SW480 (cell line): ENCODE data around the gene PARP8.
"Not testable (repeated sequence)": the region's sequence is repeated elsewhere in the genome, so short reads cannot be mapped to it uniquely, and the experiment has no call there.

Source experiments
- DNase-seq: peaks from one replicate; pipeline ENCODE4 v3.0.0-alpha.2; 2016; ENCODE audit warnings: low spot score

Gene PARP8

GRCh38 chr5:50774446-50775175 lies 108.2 kb downstream of the PARP8 start:
- not testable (repeated sequence) for DNase-seq

- DNase-seq: no peak
These were observed 119.6 kb downstream of the PARP8 start for GRCh38 chr5:50786073-50786472.

GRCh38 chr5:50791813-50792212 lies 125.4 kb downstream of the PARP8 start:
- DNase-seq: no peak

- no peak for DNase-seq
These were observed 126.4 kb downstream of the PARP8 start for GRCh38 chr5:50792843-50793242.

- no peak for DNase-seq
These were observed 128.4 kb downstream of the PARP8 start for GRCh38 chr5:50794812-50795211.

- no peak for DNase-seq
These were observed 131.6 kb downstream of the PARP8 start for GRCh38 chr5:50798002-50798401.

GRCh38 chr5:50799596-50799995 lies 133.2 kb downstream of the PARP8 start:
- DNase-seq: no peak

- DNase-seq: no peak
These were observed 134.0 kb downstream of the PARP8 start for GRCh38 chr5:50800410-50800809.

GRCh38 chr5:50807661-50808060 lies 141.2 kb downstream of the PARP8 start:
- DNase-seq: no peak

GRCh38 chr5:50808406-50808805 lies 142.0 kb downstream of the PARP8 start:
- no peak for DNase-seq

GRCh38 chr5:50811746-50812145 lies 145.3 kb downstream of the PARP8 start:
- DNase-seq: not testable (repeated sequence)

GRCh38 chr5:50813691-50814090 lies 147.3 kb downstream of the PARP8 start:
- DNase-seq: no peak

- DNase-seq: no peak
These were observed 148.1 kb downstream of the PARP8 start for GRCh38 chr5:50814556-50814955.

GRCh38 chr5:50822046-50822445 lies 155.6 kb downstream of the PARP8 start:
- DNase-seq: no peak

GRCh38 chr5:50822761-50823160 lies 156.3 kb downstream of the PARP8 start:
- no peak for DNase-seq

GRCh38 chr5:50823568-50823967 lies 157.1 kb downstream of the PARP8 start:
- DNase-seq: no peak

- no peak for DNase-seq
These were observed 157.7 kb downstream of the PARP8 start for GRCh38 chr5:50824109-50824508.

- DNase-seq: no peak
These were observed 161.2 kb downstream of the PARP8 start for GRCh38 chr5:50827516-50828247.

- no peak for DNase-seq
These were observed 162.6 kb downstream of the PARP8 start for GRCh38 chr5:50829023-50829422.

- no peak for DNase-seq
These were observed 166.3 kb downstream of the PARP8 start for GRCh38 chr5:50832657-50833284.

- no peak for DNase-seq
These were observed 169.9 kb downstream of the PARP8 start for GRCh38 chr5:50836356-50836755.

GRCh38 chr5:50839472-50839871 lies 173.0 kb downstream of the PARP8 start:
- no peak for DNase-seq

GRCh38 chr5:50843091-50843490 lies 176.7 kb downstream of the PARP8 start:
- DNase-seq: no peak
